K562 (cell line): ENCODE data around the gene FILIP1L. TPM values are rescaled to one million over a fixed set of nuclear protein-coding genes. Genes with fewer than 3 reads are reported as not detected.

Source experiments
- ATAC-seq: fragments of 200-7000 bp; cut with Tn5 transposase; 3 replicates; pipeline ENCODE4 v1.9.1; 2020; ENCODE audit warnings: moderate library complexity
- BruUV-seq: library from RNA; stranded (reverse); fragments of 400-500 nt; replicated peaks from 2 replicates; lab custom pipeline; 2021; lab: Mats Ljungman, UMichigan
- CTCF ChIA-PET: fragments of 300-600 bp; formaldehyde crosslinking; extraction: SDS; loops from one replicate; lab custom pipeline; 2021; ENCODE audit warnings: low intra/inter-chr PET ratio; lab: Yijun Ruan, JAX
- POLR2A ChIA-PET: fragments of 300-600, 350-650 bp; sonication (Branson Sonifier 250); formaldehyde crosslinking; extraction: SDS; loops from one replicate; lab custom pipeline; 2021; ENCODE audit warnings: antibody characterized with exemption, inconsistent platforms; lab: Yijun Ruan, JAX
- DNase-seq, 4 experiments: peaks; one replicate each; pipeline versions ENCODE4 v3.0.0 to v3.0.0-alpha.2; 2011 to 2018; ENCODE audit warnings: low spot score in 3 of 4, mixed read lengths in 3 of 4; ENCODE audit errors: extremely low read depth in 1 of 4
- FAIRE-seq: peaks from 2 replicates; lab custom pipeline; 2011; peaks lifted over from hg19 to GRCh38; lab: Jason Lieb, UNC
- H2AFZ ChIP-seq: 2 replicates; pipeline ENCODE4 v1.6.0; 2011; ENCODE audit warnings: low read depth, low read length, control low read depth, inconsistent platforms
- H3K27ac ChIP-seq: fragments of 200-600 bp; 3 replicates; pipeline ENCODE4 v1.8.0; 2011; ENCODE audit warnings: low read depth, mild to moderate bottlenecking, control low read depth, inconsistent platforms, low read length, moderate library complexity, mixed read lengths; ENCODE audit errors: extremely low read depth
- H3K27me3 ChIP-seq, 2 experiments: fragments of 300-600 bp in 1 of 2; 2 replicates in 1 of 2; 3 replicates in 1 of 2; pipeline versions ENCODE4 v1.6.0 to v1.8.0; 2011; ENCODE audit warnings: inconsistent platforms in 2 of 2, low read length in 2 of 2, mild to moderate bottlenecking in 1 of 2, mixed read lengths in 1 of 2, moderate library complexity in 1 of 2; ENCODE audit not compliant: control insufficient read depth in 2 of 2, insufficient read depth in 2 of 2
- H3K36me3 ChIP-seq: fragments of 300-600 bp; 3 replicates; pipeline ENCODE4 v1.8.0; 2011; ENCODE audit warnings: mild to moderate bottlenecking, low read length, inconsistent platforms; ENCODE audit not compliant: control insufficient read depth, insufficient read depth
- H3K4me1 ChIP-seq, 2 experiments: fragments of 200-600 bp in 1 of 2; replicated peaks in 1 of 2; 2 replicates in 1 of 2; 3 replicates in 1 of 2; pipeline versions ENCODE4 v1.5.1 to v1.8.0; 2011; ENCODE audit warnings: inconsistent platforms in 2 of 2, low read length in 2 of 2, mild to moderate bottlenecking in 1 of 2, mixed read lengths in 1 of 2, moderate library complexity in 1 of 2; ENCODE audit not compliant: control insufficient read depth in 2 of 2, insufficient read depth in 2 of 2
- H3K4me2 ChIP-seq: 2 replicates; pipeline ENCODE4 v1.6.1; 2011; ENCODE audit warnings: low read length, control low read depth, inconsistent platforms, mixed read lengths; ENCODE audit not compliant: insufficient read depth
- H3K4me3 ChIP-seq: fragments of 200-600 bp; sonication (generic), shearing (Covaris generic); 2 replicates; pipeline ENCODE4 v1.5.1; 2016; ENCODE audit warnings: control low read depth, inconsistent platforms
- H3K79me2 ChIP-seq: fragments of 200-600 bp; 3 replicates; pipeline ENCODE4 v1.8.0; 2011; ENCODE audit warnings: low read length, inconsistent platforms; ENCODE audit not compliant: control insufficient read depth, insufficient read depth
- H3K9ac ChIP-seq, 2 experiments: 2 replicates each; pipeline versions ENCODE4 v1.6.0 to v1.6.1; 2011; ENCODE audit warnings: low read depth in 2 of 2, low read length in 2 of 2, control low read depth in 1 of 2, inconsistent platforms in 1 of 2, mild to moderate bottlenecking in 1 of 2, mixed read lengths in 1 of 2; ENCODE audit not compliant: insufficient read depth in 1 of 2
- H3K9me1 ChIP-seq: one replicate; pipeline ENCODE4 v1.6.0; 2011; ENCODE audit warnings: inconsistent platforms, mild to moderate bottlenecking, low read length, moderate library complexity; ENCODE audit not compliant: control insufficient read depth, insufficient read depth
- H3K9me3 ChIP-seq: replicated peaks from 2 replicates; pipeline ENCODE4 v1.5.1; 2011; ENCODE audit warnings: low read depth, low read length, inconsistent platforms; ENCODE audit not compliant: control insufficient read depth, insufficient read depth
- H4K20me1 ChIP-seq: replicated peaks from 2 replicates; pipeline ENCODE4 v1.6.1; 2011; ENCODE audit warnings: low read length, inconsistent platforms, mixed read lengths; ENCODE audit not compliant: control insufficient read depth, insufficient read depth
- ELF4 ChIP-seq: fragments of 450-650 bp; formaldehyde crosslinking; IDR thresholded peaks from 2 replicates; pipeline ENCODE4 v1.4.0; 2022; ENCODE audit warnings: missing genetic modification characterization
- EP400 ChIP-seq: fragments of 450-650 bp; IDR thresholded peaks from 2 replicates; pipeline ENCODE4 v1.6.1; 2017; ENCODE audit warnings: antibody characterized with exemption, mild to moderate bottlenecking, moderate library complexity
- GABPB2 ChIP-seq: fragments of 250-450 bp; sonication (Bioruptor Pico); conservative IDR thresholded peaks from 2 replicates; pipeline ENCODE4 v1.5.1; 2021; ENCODE audit warnings: mild to moderate bottlenecking
- HNRNPH1 ChIP-seq: fragments of 200-400 bp; formaldehyde crosslinking; optimal IDR thresholded peaks from 2 replicates; pipeline ENCODE3; 2017; ENCODE audit warnings: low read depth, mild to moderate bottlenecking, low read length, moderate library complexity
- HNRNPL ChIP-seq: fragments of 200-400 bp; formaldehyde crosslinking; IDR thresholded peaks from 2 replicates; pipeline ENCODE4 v1.6.1; 2017; ENCODE audit warnings: low read depth, mild to moderate bottlenecking, low read length
- NFE2 ChIP-seq: IDR thresholded peaks from 2 replicates; pipeline ENCODE4 v1.6.1; 2014; ENCODE audit warnings: antibody characterized with exemption, low read depth
- TFE3 ChIP-seq: fragments of 450-650 bp; formaldehyde crosslinking; IDR thresholded peaks from 2 replicates; pipeline ENCODE4 v1.4.0; 2020; ENCODE audit warnings: mild to moderate bottlenecking, mixed read lengths
- ZFP91 ChIP-seq: sonication (generic); formaldehyde crosslinking; IDR thresholded peaks from 2 replicates; pipeline ENCODE4 v1.8.0; 2022; ENCODE audit warnings: mild to moderate bottlenecking, missing genetic modification reagents
- ZNF174 ChIP-seq: fragments of 250-450 bp; sonication (Bioruptor Pico); IDR thresholded peaks from 2 replicates; pipeline ENCODE4 v1.4.0; 2020; ENCODE audit warnings: mild to moderate bottlenecking
- ZNF253 ChIP-seq: fragments of 250-450 bp; sonication (Bioruptor Pico); conservative IDR thresholded peaks from 2 replicates; pipeline ENCODE4 v1.6.1; 2021; ENCODE audit warnings: mild to moderate bottlenecking
- WGBS: fragments of 100-300 bp; shearing (Covaris generic); methylation state at CpG from one replicate; pipeline ENCODE4 v1.1.6; 2016; ENCODE audit warnings: low coverage, mixed read lengths; ENCODE audit not compliant: insufficient coverage; ENCODE audit errors: missing lambda C conversion rate; 5-methylcytosine and 5-hydroxymethylcytosine counted together
- in situ Hi-C: fragments of 300-500 bp; cut with MboI; formaldehyde crosslinking; loops from 4 replicates; pipeline ENCODE4 v1.15.0; 2018; ENCODE audit warnings: inconsistent platforms, mixed read lengths
- intact Hi-C: fragments of 100-400 bp; cut with micrococcal nuclease; formaldehyde crosslinking; loops from 2 replicates; pipeline ENCODE4 v1.14.2; 2022
- polyA plus RNA-seq, 8 experiments: library from polyadenylated mRNA; depleted of rRNA in 4 of 8; stranded (reverse) in 5 of 8; unstranded in 3 of 8; fragments of >200 nt; fragmentation: Nextera tagmentation in 2 of 8; fragmentation: Illumina TruSeq in 1 of 8; extraction: Ambion mirVana in 2 of 8; extraction: Trizol in 1 of 8; gene quantifications; 2 replicates each; pipeline versions ENCODE4 v1.2.1 to v1.2.3, GENCODE V29; 2011 to 2014; ENCODE audit warnings: inconsistent platforms in 1 of 8, missing spikeins in 1 of 8
- total RNA-seq, 7 experiments: library from RNA; depleted of rRNA in 6 of 7; stranded (reverse); fragments of >200 nt in 6 of 7; fragmentation: Illumina TruSeq in 2 of 7; extraction: Trizol in 2 of 7; gene quantifications; 2 replicates each; pipeline versions ENCODE4 v1.2.1 to v1.2.3, GENCODE V29; 2011 to 2021; ENCODE audit warnings: low replicate concordance in 1 of 7

The FILIP1L gene
- total and polyA plus RNA-seq, 9 of the 15 experiments (the other 6 are each of a cell fraction or from before 2014, with no cell fraction given), result 0.50 to 2.1 (median 1.1) TPM

GRCh38 chr3:100018806-100019205, 95.5 kb downstream of the FILIP1L start:
- no TSS peak for BruUV-seq
- H3K27me3 ChIP-seq, result no peaks in the 10 kb centered on the region
- ChIA-PET POLR2A (no interaction called here), CTCF (no interaction called here)
- H3K9me3 ChIP-seq, result no peaks in the 10 kb centered on the region
- no peaks in the 10 kb centered on the region for H3K36me3 ChIP-seq
- TF ChIP-seq GABPB2 (CRISPR knock-in tag) (no peak), TFE3 (no peak), ZNF174 (no peak)
- no peak overlapping the region for H3K4me2 ChIP-seq
- no peak overlapping the region for H3K27ac ChIP-seq
- no peak overlapping the region for H3K9ac ChIP-seq
- H2AFZ ChIP-seq, result no peak overlapping the region
- in situ Hi-C loops (no loop called here), intact Hi-C loops (no loop called here)
- no peak overlapping the region for H3K4me3 ChIP-seq
- FAIRE-seq (no peak), DNase-seq (no peak), ATAC-seq (no peak)
- no peaks in the 10 kb centered on the region for H3K79me2 ChIP-seq
- no peaks in the 10 kb centered on the region for H3K4me1 ChIP-seq
- H4K20me1 ChIP-seq, result no peaks in the 10 kb centered on the region
- H3K9me1 ChIP-seq, result no peaks in the 10 kb centered on the region

- Histone ChIP-seq H3K4me3 (no peak overlapping the region), H4K20me1 (no peaks in the 10 kb centered on the region), H3K27ac (no peak overlapping the region), H3K9me3 (no peaks in the 10 kb centered on the region), H3K36me3 (no peaks in the 10 kb centered on the region), H3K9me1 (no peaks in the 10 kb centered on the region), H3K79me2 (no peaks in the 10 kb centered on the region), H2AFZ (no peak overlapping the region), H3K4me1 (peaks cover 0 to 8% of the 10 kb centered on the region in 2 experiments; a peak in 2 of 5 replicates), H3K4me2 (no peak overlapping the region), H3K9ac (no peak overlapping the region), H3K27me3 (no peaks in the 10 kb centered on the region)
- DNase-seq (no peak), ATAC-seq (no peak), FAIRE-seq (no peak)
- intact Hi-C loops, result no loop called here
- ChIA-PET POLR2A (no interaction called here), CTCF (no interaction called here)
- in situ Hi-C loops, result no loop called here
- no TSS peak for BruUV-seq
- 100% methylated on average over 1 of the region's 1 CpG for WGBS
- no peak for TF ChIP-seq HNRNPH1
- TF ChIP-seq NFE2, result no peak
- no peak for TF ChIP-seq ZNF253
- no peak for TF ChIP-seq EP400
- TF ChIP-seq ZFP91, result no peak
- no peak for TF ChIP-seq ELF4 (CRISPR knock-in tag)
- TF ChIP-seq HNRNPL, result no peak
These were observed 104.2 kb downstream of the FILIP1L start for GRCh38 chr3:100010087-100010417.
